IMR-90 (cell line): ENCODE measurements around the gene IL18. TPM values are rescaled to one million over a fixed set of nuclear protein-coding genes. Genes with fewer than 3 reads are reported as not detected.
A peak's percentile ranks its signal among the peaks of the same experiment; 100 is the strongest.

Source experiments
- ATAC-seq: fragments of 200-7000 bp; cut with Tn5 transposase; 2 replicates; pipeline ENCODE4 v1.9.1; 2020; ENCODE audit warnings: low read depth, mild to moderate bottlenecking, moderate library complexity
- BruUV-seq: library from RNA; stranded (reverse); fragments of 400-500 nt; replicated peaks from 2 replicates; lab custom pipeline; 2021; lab: Mats Ljungman, UMichigan
- CTCF ChIA-PET: fragments of 300-600 bp; formaldehyde crosslinking; extraction: SDS; loops from one replicate; lab custom pipeline; 2021; ENCODE audit warnings: antibody characterized with exemption; lab: Yijun Ruan, JAX
- POLR2A ChIA-PET: fragments of 300-600 bp; sonication (Branson Sonifier 250); formaldehyde crosslinking; loops from one replicate; lab custom pipeline; 2022; ENCODE audit warnings: antibody characterized with exemption; ENCODE audit not compliant: unreplicated experiment; lab: Charles Lee
- DNase-seq: peaks from one replicate; pipeline ENCODE4 v3.0.0; 2013
- H2AFZ ChIP-seq: replicated peaks from 2 replicates; pipeline ENCODE3; 2013; ENCODE audit warnings: low read length, mild to moderate bottlenecking; ENCODE audit not compliant: poor library complexity
- H2AK5ac ChIP-seq: 2 replicates; pipeline ENCODE4 v1.6.1; 2013; ENCODE audit warnings: low read depth, low read length, inconsistent platforms
- H2AK9ac ChIP-seq: replicated peaks from 2 replicates; pipeline ENCODE3; 2013; ENCODE audit warnings: mild to moderate bottlenecking, low read depth, low read length, moderate library complexity; ENCODE audit not compliant: poor library complexity
- H2BK120ac ChIP-seq: 2 replicates; pipeline ENCODE4 v1.6.1; 2013; ENCODE audit warnings: low read depth, low read length, inconsistent platforms
- H2BK15ac ChIP-seq: 3 replicates; pipeline ENCODE4 v1.6.1; 2013; ENCODE audit warnings: low read depth, low read length, inconsistent platforms
- H2BK20ac ChIP-seq: 2 replicates; pipeline ENCODE4 v1.6.1; 2013; ENCODE audit warnings: low read depth, mild to moderate bottlenecking, inconsistent platforms, low read length, moderate library complexity
- H2BK5ac ChIP-seq: 2 replicates; pipeline ENCODE4 v1.6.1; 2013; ENCODE audit warnings: mild to moderate bottlenecking, low read depth, low read length, inconsistent platforms; ENCODE audit not compliant: poor library complexity, severe bottlenecking
- H3K14ac ChIP-seq: replicated peaks from 2 replicates; pipeline ENCODE4 v1.6.1; 2013; ENCODE audit warnings: low read depth, low read length, inconsistent platforms
- H3K18ac ChIP-seq: 2 replicates; pipeline ENCODE4 v1.6.1; 2013; ENCODE audit warnings: low read depth, low read length, control low read depth
- H3K23ac ChIP-seq: 2 replicates; pipeline ENCODE4 v1.6.1; 2013; ENCODE audit warnings: low read depth, low read length, inconsistent platforms
- H3K27ac ChIP-seq: 2 replicates; pipeline ENCODE4 v1.5.1; 2013; ENCODE audit warnings: mild to moderate bottlenecking, control low read depth, low read length; ENCODE audit not compliant: insufficient read depth
- H3K27me3 ChIP-seq: 2 replicates; pipeline ENCODE4 v1.6.1; 2013; ENCODE audit warnings: low read length; ENCODE audit not compliant: control insufficient read depth, insufficient read depth
- H3K36me3 ChIP-seq: 2 replicates; pipeline ENCODE4 v1.6.1; 2013; ENCODE audit warnings: low read length, mixed read lengths; ENCODE audit not compliant: control insufficient read depth, insufficient read depth
- H3K4ac ChIP-seq: 2 replicates; pipeline ENCODE4 v1.6.1; 2013; ENCODE audit warnings: low read depth, low read length, inconsistent platforms
- H3K4me1 ChIP-seq: 2 replicates; pipeline ENCODE4 v1.6.1; 2013; ENCODE audit warnings: low read length, mixed read lengths; ENCODE audit not compliant: control insufficient read depth, insufficient read depth
- H3K4me2 ChIP-seq: 2 replicates; pipeline ENCODE4 v1.6.1; 2013; ENCODE audit warnings: low read depth, mild to moderate bottlenecking, control low read depth, low read length, moderate library complexity
- H3K4me3 ChIP-seq: 2 replicates; pipeline ENCODE4 v1.5.1; 2013; ENCODE audit warnings: low read depth, mild to moderate bottlenecking, control low read depth, low read length, moderate library complexity; ENCODE audit not compliant: insufficient read depth
- H3K56ac ChIP-seq: 2 replicates; pipeline ENCODE4 v1.6.1; 2013; ENCODE audit warnings: low read length, inconsistent platforms; ENCODE audit not compliant: insufficient read depth; ENCODE audit errors: extremely low read depth
- H3K79me1 ChIP-seq, 2 experiments: 2 replicates each; pipeline ENCODE4 v1.6.1; 2013; ENCODE audit warnings: low read length in 2 of 2, inconsistent platforms in 1 of 2, low read depth in 1 of 2
- H3K9ac ChIP-seq: 2 replicates; pipeline ENCODE4 v1.6.1; 2013; ENCODE audit warnings: low read depth, low read length, control low read depth
- H3K9me1 ChIP-seq: 2 replicates; pipeline ENCODE4 v1.6.1; 2013; ENCODE audit warnings: low read length, inconsistent platforms; ENCODE audit not compliant: insufficient read depth
- H3K9me3 ChIP-seq: 2 replicates; pipeline ENCODE4 v1.6.1; 2013; ENCODE audit warnings: low read length; ENCODE audit not compliant: control insufficient read depth, insufficient read depth
- H4K20me1 ChIP-seq: 2 replicates; pipeline ENCODE4 v1.6.1; 2013; ENCODE audit warnings: low read length, inconsistent platforms; ENCODE audit not compliant: insufficient read depth
- H4K5ac ChIP-seq: 2 replicates; pipeline ENCODE4 v1.6.1; 2013; ENCODE audit warnings: mild to moderate bottlenecking, low read depth, low read length, control low read depth
- H4K8ac ChIP-seq, 2 experiments: 2 replicates each; pipeline ENCODE4 v1.6.1; 2013; ENCODE audit warnings: low read depth in 2 of 2, low read length in 2 of 2, control low read depth in 1 of 2, inconsistent platforms in 1 of 2
- H4K91ac ChIP-seq: 2 replicates; pipeline ENCODE4 v1.6.1; 2013; ENCODE audit warnings: low read depth, low read length, inconsistent platforms; ENCODE audit not compliant: insufficient read depth
- BHLHE40 ChIP-seq: fragments of 150-350 bp; IDR thresholded peaks from 2 replicates; pipeline ENCODE4 v1.6.1; 2016; ENCODE audit warnings: mild to moderate bottlenecking, low read depth, low read length
- MAZ ChIP-seq: IDR thresholded peaks from 2 replicates; pipeline ENCODE4 v1.6.1; 2012; ENCODE audit warnings: low read depth, mild to moderate bottlenecking, low read length, improper control_type of control experiment, moderate library complexity, borderline replicate concordance
- NFE2L2 ChIP-seq: fragments of 150-350 bp; IDR thresholded peaks from 2 replicates; pipeline ENCODE4 v1.6.1; 2016; ENCODE audit warnings: low read depth, mild to moderate bottlenecking, low read length
- RAD21 ChIP-seq: IDR thresholded peaks from 2 replicates; pipeline ENCODE4 v1.6.1; 2012; ENCODE audit warnings: low read length, improper control_type of control experiment
- RCOR1 ChIP-seq: IDR thresholded peaks from 2 replicates; pipeline ENCODE4 v1.6.1; 2012; ENCODE audit warnings: mild to moderate bottlenecking, low read length, improper control_type of control experiment; ENCODE audit not compliant: insufficient replicate concordance
- WGBS, 2 experiments: methylation state at CpG; one replicate each; pipeline versions ENCODE4 v1.1.5 to v1.1.7; 2013; ENCODE audit warnings: missing lambda C conversion rate in 2 of 2; ENCODE audit not compliant: insufficient read length in 1 of 2; ENCODE audit errors: extremely low coverage in 2 of 2; 5-methylcytosine and 5-hydroxymethylcytosine counted together
- dilution Hi-C: fragments of 300-500 bp; cut with HindIII; formaldehyde crosslinking; loops from one replicate; pipeline ENCODE4 v1.14.3; 2018; ENCODE audit warnings: low sequenced_read_pairs; ENCODE audit not compliant: unreplicated experiment
- in situ Hi-C: fragments of 300-500 bp; cut with MboI; formaldehyde crosslinking; loops from 3 replicates; pipeline ENCODE4 v1.14.3; 2019; ENCODE audit warnings: low sequenced_read_pairs, inconsistent platforms, mixed read lengths
- intact Hi-C: fragments of 100-400 bp; cut with micrococcal nuclease; formaldehyde crosslinking; loops from 2 replicates; pipeline ENCODE4 v1.10.0; 2022
- polyA plus RNA-seq, 3 experiments: library from polyadenylated mRNA; depleted of rRNA; stranded (reverse); fragments of >200 nt; gene quantifications; 2 replicates each; pipeline ENCODE4 v1.2.3, GENCODE V29; 2012; ENCODE audit warnings: low replicate concordance in 1 of 3
- total RNA-seq: library from RNA; depleted of rRNA; stranded (reverse); fragments of >200 nt; gene quantifications from 2 replicates; pipeline ENCODE4 v1.2.3, GENCODE V29; 2012
- TF ChIP-seq, protein P1 (sequence below): conservative IDR thresholded peaks from 2 replicates; pipeline ENCODE4 v1.5.1; 2012; ENCODE audit warnings: mild to moderate bottlenecking, low read depth, low read length, improper control_type of control experiment
- TF ChIP-seq, protein P2 (sequence below): fragments of 150-350 bp; IDR thresholded peaks from 2 replicates; pipeline ENCODE4 v1.6.1; 2016; ENCODE audit warnings: low read depth, mild to moderate bottlenecking, low read length, moderate library complexity, borderline replicate concordance
- TF ChIP-seq, protein P3 (sequence below): fragments of 150-350 bp; IDR thresholded peaks from 2 replicates; pipeline ENCODE4 v1.6.1; 2017; ENCODE audit warnings: mild to moderate bottlenecking, antibody characterized with exemption, low read length, low read depth

IL18 gene
- total and polyA plus RNA-seq, 2 of the 4 experiments (the other 2 are of a cell fraction), result 0.54 to 0.96 TPM

DNA sequence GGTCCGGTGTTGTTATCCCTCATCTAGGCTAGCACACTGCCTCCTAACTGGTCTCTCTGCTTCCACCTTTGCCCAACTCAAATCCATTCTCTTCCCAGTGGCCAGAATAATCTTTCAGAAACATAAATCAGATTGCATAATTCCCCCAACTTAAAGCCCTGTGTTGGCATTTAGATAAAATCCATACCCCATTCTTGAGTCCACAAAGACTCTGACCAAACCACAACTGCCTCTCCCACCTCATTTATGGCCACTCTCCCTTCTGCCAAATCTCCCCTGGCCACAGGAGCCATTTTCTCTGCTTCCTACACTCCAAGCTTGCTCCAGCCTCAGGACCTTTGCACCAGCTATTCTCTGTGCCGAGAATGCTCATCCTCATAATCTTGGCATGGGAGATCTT, 36.8 kb downstream of the IL18 start:
- Histone ChIP-seq H3K14ac (no peak overlapping the region), H2AFZ (no peak overlapping the region), H3K9ac (no peak overlapping the region), H3K79me1 (no peaks in the 10 kb centered on the region), H3K4me2 (no peak overlapping the region), H4K5ac (no peak overlapping the region), H2AK5ac (peak overlapping the region; percentile 57; the same call in 1 of the 2 replicates), H2BK5ac (no peak overlapping the region), H3K18ac (no peak overlapping the region), H3K36me3 (no peaks in the 10 kb centered on the region), H4K8ac (no peak overlapping the region), H2BK20ac (no peak overlapping the region), H3K4ac (no peak overlapping the region), H3K27me3 (no peaks in the 10 kb centered on the region), H2BK15ac (no peak overlapping the region), H4K91ac (no peak overlapping the region; the same call in 1 of the 2 replicates), H4K20me1 (no peaks in the 10 kb centered on the region), H3K9me1 (peaks cover 6% of the 10 kb centered on the region), H2BK120ac (no peak overlapping the region), H3K23ac (no peak overlapping the region), H3K27ac (no peak overlapping the region), H3K4me3 (no peak overlapping the region), H3K56ac (no peak overlapping the region), H3K4me1 (peaks cover 7% of the 10 kb centered on the region), H3K9me3 (no peaks in the 10 kb centered on the region), H2AK9ac (no peak overlapping the region)
- TF ChIP-seq, protein P1, sequence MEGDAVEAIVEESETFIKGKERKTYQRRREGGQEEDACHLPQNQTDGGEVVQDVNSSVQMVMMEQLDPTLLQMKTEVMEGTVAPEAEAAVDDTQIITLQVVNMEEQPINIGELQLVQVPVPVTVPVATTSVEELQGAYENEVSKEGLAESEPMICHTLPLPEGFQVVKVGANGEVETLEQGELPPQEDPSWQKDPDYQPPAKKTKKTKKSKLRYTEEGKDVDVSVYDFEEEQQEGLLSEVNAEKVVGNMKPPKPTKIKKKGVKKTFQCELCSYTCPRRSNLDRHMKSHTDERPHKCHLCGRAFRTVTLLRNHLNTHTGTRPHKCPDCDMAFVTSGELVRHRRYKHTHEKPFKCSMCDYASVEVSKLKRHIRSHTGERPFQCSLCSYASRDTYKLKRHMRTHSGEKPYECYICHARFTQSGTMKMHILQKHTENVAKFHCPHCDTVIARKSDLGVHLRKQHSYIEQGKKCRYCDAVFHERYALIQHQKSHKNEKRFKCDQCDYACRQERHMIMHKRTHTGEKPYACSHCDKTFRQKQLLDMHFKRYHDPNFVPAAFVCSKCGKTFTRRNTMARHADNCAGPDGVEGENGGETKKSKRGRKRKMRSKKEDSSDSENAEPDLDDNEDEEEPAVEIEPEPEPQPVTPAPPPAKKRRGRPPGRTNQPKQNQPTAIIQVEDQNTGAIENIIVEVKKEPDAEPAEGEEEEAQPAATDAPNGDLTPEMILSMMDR, result no peak
- no peak for TF ChIP-seq RCOR1
- TF ChIP-seq, protein P2, sequence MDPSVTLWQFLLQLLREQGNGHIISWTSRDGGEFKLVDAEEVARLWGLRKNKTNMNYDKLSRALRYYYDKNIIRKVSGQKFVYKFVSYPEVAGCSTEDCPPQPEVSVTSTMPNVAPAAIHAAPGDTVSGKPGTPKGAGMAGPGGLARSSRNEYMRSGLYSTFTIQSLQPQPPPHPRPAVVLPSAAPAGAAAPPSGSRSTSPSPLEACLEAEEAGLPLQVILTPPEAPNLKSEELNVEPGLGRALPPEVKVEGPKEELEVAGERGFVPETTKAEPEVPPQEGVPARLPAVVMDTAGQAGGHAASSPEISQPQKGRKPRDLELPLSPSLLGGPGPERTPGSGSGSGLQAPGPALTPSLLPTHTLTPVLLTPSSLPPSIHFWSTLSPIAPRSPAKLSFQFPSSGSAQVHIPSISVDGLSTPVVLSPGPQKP, result no peak
- TF ChIP-seq, protein P3, sequence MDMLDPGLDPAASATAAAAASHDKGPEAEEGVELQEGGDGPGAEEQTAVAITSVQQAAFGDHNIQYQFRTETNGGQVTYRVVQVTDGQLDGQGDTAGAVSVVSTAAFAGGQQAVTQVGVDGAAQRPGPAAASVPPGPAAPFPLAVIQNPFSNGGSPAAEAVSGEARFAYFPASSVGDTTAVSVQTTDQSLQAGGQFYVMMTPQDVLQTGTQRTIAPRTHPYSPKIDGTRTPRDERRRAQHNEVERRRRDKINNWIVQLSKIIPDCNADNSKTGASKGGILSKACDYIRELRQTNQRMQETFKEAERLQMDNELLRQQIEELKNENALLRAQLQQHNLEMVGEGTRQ, result no peak
- TF ChIP-seq MAZ, result no peak
- TF ChIP-seq RAD21, result no peak
- no peak for TF ChIP-seq NFE2L2
- TF ChIP-seq BHLHE40, result no peak
- WGBS, 2 experiments, result 100% methylated on average over 1 of the region's 2 CpGs; no CpG with 5 or more reads in 1 of the 2 experiments
- in situ Hi-C loops (no loop called here), intact Hi-C loops (no loop called here), dilution Hi-C loops (no loop called here)
- CTCF ChIA-PET, result no interaction called here
- ATAC-seq (no peak), DNase-seq (no peak)
- no TSS peak for BruUV-seq
- POLR2A ChIA-PET, result no interaction called here
